NCI-H510A treated with DMSO at 0.1 percent for 48 hours (cell line): ENCODE data around the gene EFS.

Source experiments
- DNase-seq: peaks from one replicate; lab custom pipeline; 2025; lab: John Stamatoyannopoulos, UW

EFS gene

GRCh38 chr14:23359167-23359626 lies 5.8 kb downstream of the EFS start:
- no peak for DNase-seq

DNA sequence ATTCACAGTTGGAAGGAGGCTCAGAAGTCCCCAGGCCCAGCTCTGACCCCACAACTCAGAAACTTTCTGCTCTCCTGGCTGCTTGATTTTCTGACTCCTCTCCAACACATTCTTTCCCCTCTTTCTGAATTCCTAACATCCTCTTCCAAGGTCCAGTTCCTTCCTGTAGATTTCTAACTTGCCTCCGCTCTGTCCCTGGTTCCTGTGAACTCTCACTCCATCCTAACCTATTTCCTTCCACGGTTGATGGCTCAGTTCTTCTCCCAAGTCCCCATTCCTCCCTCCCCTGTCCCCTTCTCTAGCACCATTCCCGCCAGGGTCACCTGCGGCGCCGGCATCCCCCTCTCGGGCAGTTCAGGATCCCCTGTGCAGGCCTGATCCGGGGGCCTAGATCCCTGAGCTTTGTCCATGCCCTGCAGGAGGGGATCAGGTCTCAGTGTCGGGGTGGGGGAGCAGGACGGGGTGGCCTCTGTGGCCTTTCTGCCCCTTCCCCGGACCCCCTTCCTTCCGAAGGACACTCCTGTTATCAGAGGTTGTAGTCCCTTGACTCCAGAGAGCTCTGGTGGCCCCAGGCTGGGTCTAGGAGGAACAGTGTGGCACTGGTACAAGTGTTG lies 6.3 kb downstream of the EFS start:
- no peak for DNase-seq

- DNase-seq = no peak
Observed at GRCh38 chr14:23358042-23358441, 6.9 kb downstream of the EFS start.

- no peak for DNase-seq
Observed at GRCh38 chr14:23357261-23357660, 7.7 kb downstream of the EFS start.

GRCh38 chr14:23356662-23357061 lies 8.3 kb downstream of the EFS start:
- no peak for DNase-seq

DNA sequence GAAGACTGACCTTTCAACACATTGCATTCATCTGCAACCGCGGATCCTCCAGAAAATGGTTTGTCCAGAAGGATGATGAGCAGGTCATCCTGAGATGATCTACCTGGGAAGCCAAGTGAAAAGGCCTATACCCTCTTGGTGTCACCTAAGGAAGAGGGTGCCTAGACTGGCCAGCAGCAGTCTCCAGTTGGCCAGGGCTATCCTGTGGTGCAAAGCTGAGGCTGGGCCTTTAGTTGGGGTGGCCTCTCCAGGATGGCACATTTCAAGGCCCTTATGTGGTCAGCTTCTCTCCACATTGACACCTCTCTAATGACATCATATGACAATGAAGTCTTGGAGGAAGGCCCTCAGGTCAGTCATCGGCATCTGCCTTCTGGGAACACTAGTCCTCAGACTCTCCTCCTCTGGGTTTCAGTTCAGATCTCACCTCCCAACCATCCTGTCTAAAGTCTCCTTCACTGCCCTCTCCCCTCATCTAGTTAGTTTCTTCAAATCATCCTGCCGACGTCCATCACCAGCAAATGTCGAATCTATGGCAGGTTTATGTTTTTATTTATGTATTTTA lies 9.0 kb downstream of the EFS start:
- no peak for DNase-seq

- DNase-seq = no peak
Observed at GRCh38 chr14:23354990-23355389, 10.0 kb downstream of the EFS start.

DNA sequence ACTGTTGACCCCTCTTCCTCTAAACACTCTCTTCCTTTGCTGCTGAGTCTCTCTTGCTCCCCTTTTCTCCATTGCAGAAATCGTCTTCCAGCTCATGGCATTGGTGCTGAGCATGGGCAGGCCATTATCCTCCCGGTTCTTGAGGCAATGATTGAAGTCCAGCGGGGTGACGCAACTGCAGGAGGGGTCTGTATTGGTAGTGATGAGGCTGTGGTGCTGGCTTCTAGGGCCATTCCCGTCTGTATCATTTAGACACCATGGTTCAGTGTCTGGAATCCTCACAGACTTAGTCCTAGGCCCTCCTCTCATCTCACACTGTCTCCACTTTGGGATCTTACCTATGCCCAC lies 11.6 kb downstream of the EFS start:
- DNase-seq = no peak

DNA sequence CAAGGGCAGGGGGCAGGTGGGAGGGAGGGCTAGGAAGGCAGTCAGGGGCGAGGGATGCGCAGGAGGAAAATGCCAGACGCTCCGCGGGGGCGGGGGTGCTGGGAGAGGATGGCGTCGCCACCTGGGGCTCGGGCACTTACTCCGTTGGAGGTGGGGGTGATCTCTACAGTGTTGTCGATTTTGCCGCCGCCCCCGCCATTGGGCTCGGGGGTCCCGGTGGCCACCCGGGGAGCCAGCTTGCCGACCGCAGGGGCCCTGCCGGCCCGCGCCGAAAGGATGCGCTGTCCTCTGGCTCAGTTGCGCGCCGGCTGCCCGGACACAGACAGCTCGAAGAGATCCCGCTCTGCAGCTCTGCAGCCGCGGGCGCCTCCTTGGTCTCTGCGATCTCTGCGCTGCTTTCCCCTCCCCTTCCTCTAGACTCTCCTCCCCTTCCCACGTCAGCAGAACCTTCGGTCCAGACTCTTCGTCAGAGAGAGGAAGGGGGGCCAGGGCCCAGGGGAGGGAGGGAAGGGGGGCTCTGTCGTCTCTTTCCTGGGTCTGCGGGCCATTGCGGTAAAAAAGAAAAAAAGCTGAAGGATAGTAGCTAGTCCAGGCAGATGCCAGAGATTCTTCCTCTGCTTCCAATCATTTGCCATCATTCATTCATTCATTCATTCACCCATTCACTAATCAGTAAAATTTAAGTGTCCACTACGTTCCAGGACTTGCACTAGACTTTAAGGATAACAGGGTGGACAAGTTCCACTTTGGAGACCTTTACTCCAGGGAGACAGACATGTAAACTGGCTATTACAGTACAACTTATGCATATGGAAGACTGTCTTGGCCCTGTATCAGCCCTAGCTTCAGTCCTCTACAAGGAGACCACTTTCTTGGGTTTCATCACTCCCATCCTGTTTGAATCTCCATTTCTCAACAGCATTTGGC lies 12.2 kb downstream of the EFS start, which contains the start of gene SLC22A17:
SLC22A17 (minus strand) TSS at position 382 of the 927 bp plus-strand sequence.
- DNase-seq = peak; percentile 5

GRCh38 chr14:23351681-23352505 lies 13.1 kb downstream of the EFS start:
- no peak for DNase-seq

GRCh38 chr14:23349156-23349845 lies 15.7 kb downstream of the EFS start:
- no peak for DNase-seq

GRCh38 chr14:23348297-23348655 lies 16.7 kb downstream of the EFS start:
- DNase-seq = no peak

GRCh38 chr14:23347406-23348296 lies 17.3 kb downstream of the EFS start:
- DNase-seq = no peak

GRCh38 chr14:23346693-23347405 lies 18.1 kb downstream of the EFS start:
- DNase-seq = no peak

- no peak for DNase-seq
Observed at GRCh38 chr14:23345987-23346692, 18.8 kb downstream of the EFS start.

DNA sequence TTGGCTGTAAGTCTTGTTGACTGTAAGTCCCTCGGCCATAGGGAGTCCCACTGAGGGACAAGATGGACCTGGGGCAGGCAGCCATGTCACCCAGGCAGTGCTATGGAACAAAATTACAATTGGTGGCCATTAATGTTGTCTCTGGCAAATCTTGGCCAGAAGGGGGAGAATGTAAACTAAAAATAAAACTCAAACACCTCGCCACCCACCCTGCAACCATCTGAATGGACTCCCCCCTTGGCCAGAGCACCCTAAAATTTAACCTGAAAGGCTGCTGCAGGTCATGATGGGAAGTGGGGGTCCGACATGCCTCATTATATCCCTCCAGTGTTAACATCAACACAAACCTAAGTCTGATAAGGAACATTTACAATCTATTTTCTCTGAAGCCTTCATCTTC lies 20.5 kb downstream of the EFS start:
- DNase-seq = no peak

- DNase-seq = no peak
Observed at GRCh38 chr14:23339506-23340268, 25.3 kb downstream of the EFS start.

- DNase-seq = no peak
Observed at GRCh38 chr14:23335623-23336022, 29.3 kb downstream of the EFS start.
